HG03097 (cell line): ENCODE data around the gene S100A11.

Experiments
- ATAC-seq: cut with Tn5 transposase; IDR thresholded peaks from one replicate; pipeline ENCODE4 v1.9.1; 2021; ENCODE audit not compliant: unreplicated experiment, low FRiP score

S100A11 gene

DNA sequence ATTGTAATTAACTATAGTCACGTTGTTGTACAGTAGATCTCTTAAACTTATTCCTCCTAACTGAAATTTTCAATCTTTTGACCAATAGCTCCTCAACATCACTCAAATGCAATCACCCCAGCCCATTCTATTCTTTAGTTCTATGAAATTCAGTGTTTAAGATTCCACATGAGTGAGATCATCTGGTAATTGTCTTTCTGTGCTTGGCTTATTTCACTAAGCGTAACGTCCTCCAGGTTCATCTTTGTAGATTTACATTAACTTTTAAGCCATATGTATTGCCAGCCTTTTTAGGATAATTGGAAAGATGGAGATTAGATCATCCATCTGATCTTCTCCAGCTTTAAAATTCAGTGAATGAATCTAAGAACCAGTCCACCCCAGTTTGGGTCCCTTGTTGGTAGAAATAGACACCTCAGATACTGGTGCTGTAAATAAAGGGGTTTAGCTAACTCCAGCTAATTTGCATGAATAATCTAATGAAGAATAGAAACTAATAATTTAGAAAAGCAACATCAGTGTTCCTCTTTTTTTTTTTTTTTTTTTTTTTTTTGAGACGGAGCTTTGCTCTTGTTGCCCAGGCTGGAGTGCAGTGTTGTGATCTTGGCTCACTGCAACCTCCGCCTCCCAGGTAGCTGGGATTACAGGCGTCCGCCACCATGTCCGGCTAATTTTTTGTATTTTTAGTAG is 50.2 kb downstream of the S100A11 start:
- no peak for ATAC-seq

DNA sequence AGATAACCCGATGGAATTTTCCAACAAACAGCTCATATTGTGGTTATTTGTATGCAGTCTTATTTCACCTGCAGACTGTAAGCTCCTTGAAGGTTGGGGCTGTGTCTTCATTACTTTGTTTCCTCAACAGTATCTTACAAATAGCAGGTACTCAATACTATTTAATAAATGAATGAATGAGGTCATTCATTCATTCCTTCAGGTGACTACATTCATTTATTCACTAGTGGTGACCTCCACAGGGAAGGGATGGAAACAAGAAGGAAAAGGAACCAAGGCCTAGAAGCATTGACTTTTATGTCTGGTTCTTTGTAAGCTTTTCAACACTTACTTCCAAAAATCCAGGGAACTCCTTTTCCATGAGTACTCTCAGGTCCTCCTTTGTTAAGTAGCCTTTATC is 51.0 kb downstream of the S100A11 start:
- no peak for ATAC-seq

DNA sequence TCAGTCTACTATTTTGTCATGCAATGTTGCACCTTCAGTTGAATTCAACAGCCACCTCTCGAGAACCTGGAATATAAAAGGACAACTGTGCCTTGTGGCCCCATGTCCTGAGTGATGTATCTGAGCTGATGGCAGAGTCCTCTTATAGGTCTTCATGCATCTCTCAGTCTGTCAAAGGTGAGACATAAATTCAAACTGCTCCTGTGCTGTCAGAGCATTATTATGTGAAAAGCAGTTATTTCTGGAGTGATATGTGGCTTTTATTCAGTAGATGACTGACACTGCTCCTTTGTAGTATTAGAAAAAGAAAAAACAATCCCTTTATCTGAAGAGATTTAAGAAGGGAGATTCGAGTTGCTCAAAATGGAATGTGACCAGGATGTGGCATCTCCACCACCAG is 51.5 kb downstream of the S100A11 start:
- ATAC-seq: no peak

DNA sequence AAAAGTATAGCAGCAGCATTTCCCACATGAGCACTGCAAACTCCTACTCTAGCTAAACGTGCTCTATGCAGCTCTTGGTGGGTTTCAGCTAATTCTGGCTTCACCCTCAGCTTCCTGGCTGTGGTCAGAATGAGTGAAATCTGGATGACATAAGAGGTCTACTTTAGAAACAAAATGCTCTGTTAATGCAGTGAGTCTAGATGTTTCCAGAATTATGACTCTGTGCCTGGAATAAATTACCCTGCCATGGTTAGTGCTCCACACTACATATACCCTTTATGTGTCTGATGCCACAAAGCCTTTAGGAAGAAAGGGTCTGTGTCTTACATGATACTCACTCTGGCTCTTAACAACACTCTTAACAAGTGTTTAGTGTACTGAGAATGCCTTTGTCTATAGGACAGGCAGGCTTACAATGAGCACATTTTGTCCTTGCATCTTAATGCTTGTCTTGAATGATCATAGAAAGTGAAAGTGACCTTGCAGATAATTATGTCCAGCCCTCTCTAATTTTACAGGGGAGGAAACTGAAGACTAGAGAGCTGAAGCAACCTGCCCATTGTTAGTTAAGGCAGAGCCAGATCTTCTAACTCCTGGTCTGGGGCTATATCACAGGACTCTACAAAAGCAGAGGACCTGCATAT is 52.4 kb downstream of the S100A11 start:
- ATAC-seq: peak; percentile 70
